ENCODE results near the gene TTYH1. TPM values are rescaled to one million over a fixed set of nuclear protein-coding genes. Genes with fewer than 3 reads are reported as not detected.

Gene TTYH1
- total RNA-seq, 1 donor from 2014 or later, result not detected

DNA sequence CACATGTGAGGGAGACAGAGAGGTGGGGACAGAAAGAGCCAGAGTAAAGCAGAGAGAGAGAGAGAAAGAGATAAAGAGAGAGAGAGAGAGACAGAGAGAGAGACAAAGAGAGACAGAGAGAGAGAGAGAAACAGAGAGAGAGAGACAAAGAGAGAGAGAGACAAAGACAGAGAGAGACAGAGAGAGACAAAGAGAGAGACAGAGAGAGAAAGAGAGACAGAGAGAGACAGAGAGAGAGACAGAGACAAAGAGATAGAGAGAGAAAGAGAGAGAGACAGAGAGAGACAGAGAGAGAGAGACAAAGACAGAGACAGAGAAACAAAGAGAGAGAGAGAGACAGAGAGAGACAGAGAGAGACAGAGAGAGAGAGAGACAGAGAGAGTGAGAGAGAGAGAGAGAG lies 4.2 kb upstream of the TTYH1 start:
- Mint-ChIP-seq H3K27ac (ENCODE audit: unreplicated experiment) (no peak overlapping the region), H3K4me3 (ENCODE audit: unreplicated experiment) (no peak overlapping the region), H3K9me3 (ENCODE audit: unreplicated experiment) (peaks cover 4% of the 10 kb centered on the region), H3K27me3 (ENCODE audit: unreplicated experiment) (peaks cover 9% of the 10 kb centered on the region), H3K36me3 (ENCODE audit: unreplicated experiment) (no peaks in the 10 kb centered on the region), H3K4me1 (ENCODE audit: unreplicated experiment) (no peaks in the 10 kb centered on the region)
- no peak for DNase-seq (ENCODE audit: extremely low spot score, unreplicated experiment)
- TF ChIP-seq, protein P1, sequence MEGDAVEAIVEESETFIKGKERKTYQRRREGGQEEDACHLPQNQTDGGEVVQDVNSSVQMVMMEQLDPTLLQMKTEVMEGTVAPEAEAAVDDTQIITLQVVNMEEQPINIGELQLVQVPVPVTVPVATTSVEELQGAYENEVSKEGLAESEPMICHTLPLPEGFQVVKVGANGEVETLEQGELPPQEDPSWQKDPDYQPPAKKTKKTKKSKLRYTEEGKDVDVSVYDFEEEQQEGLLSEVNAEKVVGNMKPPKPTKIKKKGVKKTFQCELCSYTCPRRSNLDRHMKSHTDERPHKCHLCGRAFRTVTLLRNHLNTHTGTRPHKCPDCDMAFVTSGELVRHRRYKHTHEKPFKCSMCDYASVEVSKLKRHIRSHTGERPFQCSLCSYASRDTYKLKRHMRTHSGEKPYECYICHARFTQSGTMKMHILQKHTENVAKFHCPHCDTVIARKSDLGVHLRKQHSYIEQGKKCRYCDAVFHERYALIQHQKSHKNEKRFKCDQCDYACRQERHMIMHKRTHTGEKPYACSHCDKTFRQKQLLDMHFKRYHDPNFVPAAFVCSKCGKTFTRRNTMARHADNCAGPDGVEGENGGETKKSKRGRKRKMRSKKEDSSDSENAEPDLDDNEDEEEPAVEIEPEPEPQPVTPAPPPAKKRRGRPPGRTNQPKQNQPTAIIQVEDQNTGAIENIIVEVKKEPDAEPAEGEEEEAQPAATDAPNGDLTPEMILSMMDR (IDR thresholded peaks at IDR 0.05), result no peak

DNA sequence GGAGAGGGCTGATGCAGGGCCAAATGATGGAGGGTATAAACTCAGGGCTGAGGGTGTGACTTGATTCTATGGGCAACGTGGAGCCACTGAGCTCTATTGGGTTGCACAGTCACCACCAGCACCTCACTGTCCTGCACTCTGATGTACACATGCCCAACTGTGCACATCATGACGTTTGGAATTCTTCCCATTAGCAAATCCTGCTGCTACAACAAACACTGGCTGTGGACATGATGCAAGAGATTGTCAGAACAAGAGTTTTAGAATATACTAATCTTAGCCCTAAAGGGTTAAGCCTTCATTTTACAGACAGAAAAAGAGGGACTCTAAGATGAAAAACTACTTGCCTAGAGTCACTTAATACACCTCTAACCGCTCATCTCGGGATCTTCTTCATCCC lies 2.4 kb upstream of the TTYH1 start:
- Mint-ChIP-seq H3K4me3 (ENCODE audit: unreplicated experiment) (no peak overlapping the region), H3K4me1 (ENCODE audit: unreplicated experiment) (no peaks in the 10 kb centered on the region), H3K27ac (ENCODE audit: unreplicated experiment) (no peak overlapping the region), H3K36me3 (ENCODE audit: unreplicated experiment) (no peaks in the 10 kb centered on the region), H3K9me3 (ENCODE audit: unreplicated experiment) (no peaks in the 10 kb centered on the region), H3K27me3 (ENCODE audit: unreplicated experiment) (peaks cover 19% of the 10 kb centered on the region)
- TF ChIP-seq, protein P1 (IDR thresholded peaks at IDR 0.05), result no peak
- DNase-seq (ENCODE audit: extremely low spot score, unreplicated experiment), result no peak

DNA sequence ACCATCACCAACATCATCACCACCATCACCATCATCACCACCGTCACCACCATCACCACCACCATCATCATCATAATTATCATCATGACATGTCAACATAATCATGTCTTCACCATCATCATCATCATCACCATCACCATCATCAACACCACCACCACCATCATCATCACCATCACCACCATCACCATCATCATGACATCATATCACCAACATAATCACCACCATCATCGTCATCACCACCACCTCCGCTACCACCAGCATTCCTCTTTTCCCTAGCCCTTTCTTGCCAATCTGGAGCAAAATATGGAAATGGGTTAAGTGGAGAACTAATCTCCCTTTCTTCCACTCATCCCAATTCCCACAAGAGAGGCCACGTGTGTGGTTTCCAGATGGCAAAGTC lies 1.1 kb upstream of the TTYH1 start:
- Mint-ChIP-seq H3K27me3 (ENCODE audit: unreplicated experiment) (peaks cover 23% of the 10 kb centered on the region), H3K4me1 (ENCODE audit: unreplicated experiment) (peaks cover 4% of the 10 kb centered on the region), H3K36me3 (ENCODE audit: unreplicated experiment) (no peaks in the 10 kb centered on the region), H3K4me3 (ENCODE audit: unreplicated experiment) (no peak overlapping the region), H3K27ac (ENCODE audit: unreplicated experiment) (no peak overlapping the region), H3K9me3 (ENCODE audit: unreplicated experiment) (no peaks in the 10 kb centered on the region)
- TF ChIP-seq, protein P1 (IDR thresholded peaks at IDR 0.05), result no peak
- no peak for DNase-seq (ENCODE audit: extremely low spot score, unreplicated experiment)

DNA sequence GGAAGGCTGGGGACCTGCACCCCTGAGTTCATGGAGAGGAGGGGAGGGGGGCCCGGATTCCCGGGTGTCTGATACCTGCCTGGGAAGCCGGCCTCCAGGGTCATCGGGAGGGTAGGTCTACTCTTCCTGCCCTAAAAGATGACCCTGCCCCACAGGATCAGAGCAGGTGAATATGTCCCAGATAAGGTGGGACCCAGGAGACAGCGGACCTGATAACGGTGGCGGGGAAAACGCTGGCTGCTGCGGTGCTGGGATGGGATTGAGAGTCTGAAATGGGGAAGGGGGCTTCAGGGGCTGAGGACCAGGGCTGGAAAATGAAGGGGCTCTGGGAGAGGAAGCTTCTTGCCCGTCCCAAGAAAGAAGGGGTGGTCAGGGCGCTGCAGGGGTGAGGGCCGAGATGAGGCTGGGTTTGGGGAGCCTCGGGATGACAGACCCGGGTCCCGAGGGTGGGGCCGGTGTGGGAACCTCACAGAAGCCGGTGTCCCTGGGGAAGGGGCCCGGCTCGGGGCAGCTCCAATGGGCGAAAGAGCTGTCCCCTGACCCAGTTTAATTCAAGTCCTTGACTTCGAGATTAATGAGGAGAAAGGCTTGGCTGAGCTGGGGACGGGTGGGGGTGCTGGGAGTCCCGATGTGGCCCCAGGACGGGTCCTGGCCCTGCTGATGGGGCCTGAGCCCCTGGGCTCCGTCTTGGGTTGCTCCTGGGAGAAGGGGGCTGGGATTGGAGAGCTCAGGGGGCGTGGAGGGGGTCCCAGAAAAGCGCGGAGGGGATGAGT lies 823 bp downstream of the TTYH1 start:
- Mint-ChIP-seq H3K36me3 (ENCODE audit: unreplicated experiment) (no peaks in the 10 kb centered on the region), H3K4me1 (ENCODE audit: unreplicated experiment) (peaks cover 7% of the 10 kb centered on the region), H3K27me3 (ENCODE audit: unreplicated experiment) (peaks cover 25% of the 10 kb centered on the region), H3K4me3 (ENCODE audit: unreplicated experiment) (no peak overlapping the region), H3K9me3 (ENCODE audit: unreplicated experiment) (no peaks in the 10 kb centered on the region), H3K27ac (ENCODE audit: unreplicated experiment) (no peak overlapping the region)
- TF ChIP-seq, protein P1 (IDR thresholded peaks at IDR 0.05), result no peak
- no peak for DNase-seq (ENCODE audit: extremely low spot score, unreplicated experiment)

DNA sequence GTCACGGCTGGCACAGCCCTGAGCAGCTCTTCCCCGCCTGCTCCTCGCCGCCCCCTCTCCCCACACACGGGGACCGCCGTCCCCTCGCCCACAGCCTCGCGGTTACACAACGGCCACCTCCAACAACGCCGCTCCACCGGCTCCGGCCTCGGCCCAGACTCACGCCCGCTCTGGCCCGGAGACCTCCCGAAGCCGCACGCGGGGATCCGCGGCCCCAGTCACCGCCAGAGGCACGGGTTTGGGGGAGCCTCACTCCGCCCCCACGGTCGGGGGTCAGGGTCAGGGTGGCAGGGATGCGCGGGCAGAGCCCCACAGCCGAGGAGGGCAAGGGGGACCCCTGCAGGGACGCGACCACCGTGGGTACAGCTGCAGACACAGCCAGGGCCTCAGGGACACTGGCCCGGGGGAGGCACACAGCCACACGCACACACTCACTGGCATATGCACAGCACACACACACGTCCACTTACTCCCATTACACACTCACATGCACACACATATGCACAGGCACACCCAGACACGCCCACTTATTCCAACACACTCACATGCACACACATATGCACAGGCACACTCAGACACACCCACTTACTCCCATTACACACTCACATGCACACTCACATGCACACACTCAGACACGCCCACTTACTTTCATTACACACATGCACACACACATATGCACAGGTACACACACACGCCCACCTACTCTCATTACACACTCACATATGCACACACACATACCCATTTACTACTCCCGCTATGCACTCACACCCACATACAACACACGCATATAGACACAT lies 1.6 kb downstream of the TTYH1 start:
- H3K27ac Mint-ChIP-seq (ENCODE audit: unreplicated experiment), result no peak overlapping the region
- H3K4me3 Mint-ChIP-seq (ENCODE audit: unreplicated experiment), result no peak overlapping the region

More for the DNA sequence above, 1.6 kb downstream of the TTYH1 start:
- DNase-seq (ENCODE audit: extremely low spot score, unreplicated experiment), result no peak
- TF ChIP-seq, protein P1 (IDR thresholded peaks at IDR 0.05), result no peak
- H3K9me3 Mint-ChIP-seq (ENCODE audit: unreplicated experiment), result no peaks in the 10 kb centered on the region
- H3K27me3 Mint-ChIP-seq (ENCODE audit: unreplicated experiment), result peaks cover 24% of the 10 kb centered on the region
- no peaks in the 10 kb centered on the region for H3K36me3 Mint-ChIP-seq (ENCODE audit: unreplicated experiment)
- peaks cover 7% of the 10 kb centered on the region for H3K4me1 Mint-ChIP-seq (ENCODE audit: unreplicated experiment)

Data from osteocyte (in vitro differentiated cells).